GM23248 (cell line): Measurements from ENCODE around the gene SPG7. TPM values are rescaled to one million over a fixed set of nuclear protein-coding genes. Genes with fewer than 3 reads are reported as not detected.

Experiments
- DNase-seq: peaks from one replicate; pipeline ENCODE4 v3.0.0-alpha.2; 2015
- H2AFZ ChIP-seq: fragments of 200-600 bp; sonication (generic); 2 replicates; pipeline ENCODE4 v1.6.1; 2016; ENCODE audit warnings: antibody characterized with exemption
- H3F3A ChIP-seq: fragments of 200-600 bp; sonication (generic); 2 replicates; pipeline ENCODE4 v1.6.1; 2016; ENCODE audit warnings: mild to moderate bottlenecking, antibody characterized with exemption, mixed run types; ENCODE audit not compliant: insufficient read depth
- H3K27ac ChIP-seq: fragments of 200-600 bp; sonication (generic); 2 replicates; pipeline ENCODE4 v1.5.1; 2016; ENCODE audit warnings: mild to moderate bottlenecking
- H3K27me3 ChIP-seq: fragments of 200-600 bp; sonication (generic); replicated peaks from 2 replicates; pipeline ENCODE4 v1.6.1; 2016; ENCODE audit warnings: mild to moderate bottlenecking; ENCODE audit not compliant: insufficient read depth
- H3K36me3 ChIP-seq: fragments of 200-600 bp; sonication (generic); 2 replicates; pipeline ENCODE4 v1.6.1; 2016; ENCODE audit warnings: low read depth, mild to moderate bottlenecking
- H3K4me1 ChIP-seq: fragments of 200-600 bp; sonication (generic); 2 replicates; pipeline ENCODE4 v1.6.1; 2016; ENCODE audit warnings: mild to moderate bottlenecking; ENCODE audit not compliant: insufficient read depth
- H3K4me2 ChIP-seq: fragments of 200-600 bp; sonication (generic); one replicate; pipeline ENCODE4 v1.6.1; 2016; ENCODE audit warnings: mild to moderate bottlenecking; ENCODE audit not compliant: unreplicated experiment
- H3K4me3 ChIP-seq: fragments of 200-600 bp; sonication (generic); 2 replicates; pipeline ENCODE4 v1.5.1; 2016; ENCODE audit warnings: mild to moderate bottlenecking
- H3K79me2 ChIP-seq: fragments of 200-600 bp; sonication (generic); 2 replicates; pipeline ENCODE4 v1.6.1; 2016; ENCODE audit warnings: mild to moderate bottlenecking; ENCODE audit not compliant: insufficient read depth
- H3K9ac ChIP-seq: fragments of 200-600 bp; sonication (generic); 2 replicates; pipeline ENCODE4 v1.6.1; 2016; ENCODE audit warnings: mild to moderate bottlenecking
- H3K9me2 ChIP-seq: fragments of 200-600 bp; sonication (generic); 2 replicates; pipeline ENCODE4 v1.6.1; 2016; ENCODE audit warnings: mixed run types, mild to moderate bottlenecking, moderate library complexity; ENCODE audit not compliant: insufficient read depth
- H3K9me3 ChIP-seq: fragments of 200-600 bp; sonication (generic); one replicate; pipeline ENCODE4 v1.6.1; 2017; ENCODE audit warnings: low read depth
- H4K20me1 ChIP-seq: fragments of 200-600 bp; sonication (generic); 2 replicates; pipeline ENCODE4 v1.6.0; 2016; ENCODE audit not compliant: insufficient read depth
- EZH2 ChIP-seq: fragments of 200-600 bp; sonication (generic); IDR thresholded peaks from 2 replicates; pipeline ENCODE4 v1.6.1; 2018; ENCODE audit warnings: antibody characterized with exemption, mild to moderate bottlenecking; ENCODE audit not compliant: insufficient read depth, poor library complexity, severe bottlenecking
- EZH2phosphoT487 ChIP-seq: fragments of 200-600 bp; sonication (generic); IDR thresholded peaks from 2 replicates; pipeline ENCODE4 v1.6.1; 2018; ENCODE audit warnings: antibody characterized with exemption, moderate library complexity, mild to moderate bottlenecking, low read depth; ENCODE audit not compliant: insufficient read depth
- WGBS, 2 experiments: methylation state at CpG; one replicate each; pipeline ENCODE4 v1.1.6; 2015 to 2017; ENCODE audit warnings: low lambda C conversion rate in 2 of 2, low coverage in 1 of 2; ENCODE audit errors: missing lambda C conversion rate in 2 of 2; 5-methylcytosine and 5-hydroxymethylcytosine counted together
- in situ Hi-C: fragments of 300-500 bp; cut with MboI; formaldehyde crosslinking; loops from 2 replicates; pipeline ENCODE4 v1.15.0; 2020
- polyA plus RNA-seq: library from polyadenylated mRNA; unstranded; fragments of >200 nt; fragmentation: Nextera tagmentation; extraction: Ambion mirVana; gene quantifications from 2 replicates; pipeline ENCODE4 v1.2.1, GENCODE V29; 2016
- small RNA-seq: library from RNA; depleted of rRNA; stranded (forward); fragments of <200 nt; gene quantifications from one replicate; pipeline ENCODE3, GENCODE V24; 2014; ENCODE audit warnings: low read depth, low replicate concordance
- total RNA-seq: library from RNA; depleted of rRNA; stranded (reverse); fragments of >200 nt; shearing (Covaris generic); gene quantifications from 2 replicates; pipeline ENCODE4 v1.2.3, GENCODE V29; 2014; rRNA removed

The SPG7 gene
- total and polyA plus RNA-seq, 2 experiments from 2014 or later = 53.9 to 155 TPM

DNA sequence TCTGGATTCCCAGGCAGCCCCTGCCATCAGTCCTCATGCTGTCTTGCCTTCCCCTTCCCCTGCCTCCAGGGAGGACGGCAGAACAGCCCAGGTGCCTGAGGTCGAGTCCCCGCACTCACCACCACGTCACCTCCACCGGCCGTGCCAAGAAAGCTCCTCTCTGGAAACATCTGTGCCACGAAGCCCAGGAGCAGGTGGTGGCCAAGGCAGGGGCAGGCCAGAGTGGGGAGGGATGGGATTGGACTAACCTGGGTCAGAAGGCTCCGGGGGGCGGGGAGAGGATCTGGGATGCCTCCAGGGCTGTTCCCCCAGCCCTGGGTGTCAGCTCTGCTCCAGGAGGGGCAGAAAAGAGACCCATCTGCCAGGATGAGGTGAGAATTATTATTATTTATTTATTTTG, 97.8 kb downstream of the SPG7 start:
- WGBS, 2 experiments = 89 to 92% methylated on average over 9 of the region's 9 CpGs
- Histone ChIP-seq H3K9ac (no peak overlapping the region), H3F3A (peaks cover 4% of the 10 kb centered on the region; the same call in 1 of the 2 replicates), H3K4me3 (no peak overlapping the region), H3K9me3 (no peaks in the 10 kb centered on the region), H3K4me2 (no peak overlapping the region), H3K27me3 (no peaks in the 10 kb centered on the region), H3K36me3 (no peaks in the 10 kb centered on the region), H3K79me2 (no peaks in the 10 kb centered on the region), H3K9me2 (no peaks in the 10 kb centered on the region), H4K20me1 (no peaks in the 10 kb centered on the region), H3K27ac (no peak overlapping the region), H2AFZ (no peak overlapping the region), H3K4me1 (peaks cover 14% of the 10 kb centered on the region)
- in situ Hi-C loops = no loop called here
- TF ChIP-seq EZH2 (no peak), EZH2phosphoT487 (no peak)
- no peak for DNase-seq

Small RNAs within 50 kb of the gene (small RNA-seq; reads per million reads assigned to genes)
- gene SNORD68 = not detected

Other genes with a start within 250 kb of the SPG7 start
- gene ANKRD11, start 17.8 kb upstream of the SPG7 start, total RNA-seq = 83.8 and 84.7 TPM in 2 replicates
- gene ANKRD11, start 17.8 kb upstream of the SPG7 start, polyA plus RNA-seq = 34.7 and 39.3 TPM in 2 replicates
- gene RPL13, start 52.3 kb downstream of the SPG7 start, total RNA-seq = 3,580 and 6,666 TPM in 2 replicates
- 1,418 and 1,480 TPM in 2 replicates for gene RPL13, start 52.3 kb downstream of the SPG7 start, polyA plus RNA-seq
- gene CPNE7, start 67.4 kb downstream of the SPG7 start, total RNA-seq = 7.7 and 10.1 TPM in 2 replicates
- gene CPNE7, start 67.4 kb downstream of the SPG7 start, polyA plus RNA-seq = 4.7 and 5.3 TPM in 2 replicates
- gene DPEP1, start 105.2 kb downstream of the SPG7 start, total RNA-seq = not detected in 2 replicates
- gene DPEP1, start 105.2 kb downstream of the SPG7 start, polyA plus RNA-seq = not detected in 2 replicates
- 85.7 and 111 TPM in 2 replicates for gene CHMP1A, start 149.3 kb downstream of the SPG7 start, total RNA-seq
- gene CHMP1A, start 149.3 kb downstream of the SPG7 start, polyA plus RNA-seq = 97.2 and 102 TPM in 2 replicates
- gene SPATA33, start 149.4 kb downstream of the SPG7 start, total RNA-seq = 1.8 and 2.7 TPM in 2 replicates
- gene SPATA33, start 149.4 kb downstream of the SPG7 start, polyA plus RNA-seq = 7.5 and 8.6 TPM in 2 replicates
- 43.8 and 49.6 TPM in 2 replicates for gene CDK10, start 178.3 kb downstream of the SPG7 start, total RNA-seq
- 51.9 and 52.8 TPM in 2 replicates for gene CDK10, start 178.3 kb downstream of the SPG7 start, polyA plus RNA-seq
- gene SPATA2L, start 193.3 kb downstream of the SPG7 start, total RNA-seq = 19.2 and 27.5 TPM in 2 replicates
- gene SPATA2L, start 193.3 kb downstream of the SPG7 start, polyA plus RNA-seq = 10.3 and 12.7 TPM in 2 replicates
- 15.8 and 19.5 TPM in 2 replicates for gene VPS9D1, start 212.5 kb downstream of the SPG7 start, total RNA-seq
- 4.8 and 5.6 TPM in 2 replicates for gene VPS9D1, start 212.5 kb downstream of the SPG7 start, polyA plus RNA-seq
- 12.0 and 19.3 TPM in 2 replicates for gene ZNF276, start 213.1 kb downstream of the SPG7 start, total RNA-seq
- gene ZNF276, start 213.1 kb downstream of the SPG7 start, polyA plus RNA-seq = 4.2 and 4.3 TPM in 2 replicates